Neural cell (in vitro differentiated cells): Measurements from ENCODE around the gene SCGB2B2.

Experiments used
- EP300 ChIP-seq: fragments of 450-650 bp; conservative IDR thresholded peaks from 2 replicates; pipeline ENCODE4 v1.6.1; 2014; ENCODE audit warnings: antibody characterized with exemption, mild to moderate bottlenecking, moderate library complexity; ENCODE audit not compliant: poor library complexity, severe bottlenecking
- EZH2 ChIP-seq: fragments of 200-600, 300-800 bp; shearing (Covaris generic), sonication (generic); IDR thresholded peaks from 2 replicates; pipeline ENCODE4 v1.6.1; 2014; ENCODE audit warnings: antibody characterized with exemption, low read length, borderline replicate concordance, mild to moderate bottlenecking; ENCODE audit not compliant: insufficient read depth, poor library complexity, severe bottlenecking
- MXI1 ChIP-seq: fragments of 450-650 bp; conservative IDR thresholded peaks from 2 replicates; pipeline ENCODE4 v1.6.1; 2014; ENCODE audit warnings: antibody characterized with exemption, mild to moderate bottlenecking; ENCODE audit not compliant: poor library complexity, severe bottlenecking
- SMC3 ChIP-seq: fragments of 450-650 bp; conservative IDR thresholded peaks from 2 replicates; pipeline ENCODE4 v1.6.1; 2014; ENCODE audit warnings: antibody characterized with exemption, mild to moderate bottlenecking, moderate library complexity; ENCODE audit not compliant: poor library complexity
- TF ChIP-seq, protein P1 (sequence below): fragments of 450-650 bp; IDR thresholded peaks from 2 replicates; pipeline ENCODE4 v1.5.1; 2014; ENCODE audit warnings: antibody characterized with exemption, mild to moderate bottlenecking, moderate library complexity; ENCODE audit not compliant: poor library complexity, severe bottlenecking

DNA sequence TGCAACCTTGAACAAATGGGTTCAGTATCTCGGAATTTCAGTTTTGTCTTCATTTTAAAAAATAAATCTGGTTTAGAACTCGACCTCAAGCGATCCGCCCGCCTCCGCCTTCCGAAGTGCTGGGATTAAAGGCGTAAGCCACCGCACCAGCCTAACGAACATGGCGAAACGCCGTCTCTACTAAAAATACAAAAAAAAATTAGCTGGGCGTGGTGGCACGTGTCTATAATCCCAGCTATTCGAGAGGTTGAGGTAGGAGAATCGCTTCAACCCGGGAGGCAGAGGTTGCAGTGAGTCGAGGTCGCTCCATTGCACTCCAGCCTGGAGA, 1.1 kb upstream of the SCGB2B2 start:
- TF ChIP-seq, protein P1, sequence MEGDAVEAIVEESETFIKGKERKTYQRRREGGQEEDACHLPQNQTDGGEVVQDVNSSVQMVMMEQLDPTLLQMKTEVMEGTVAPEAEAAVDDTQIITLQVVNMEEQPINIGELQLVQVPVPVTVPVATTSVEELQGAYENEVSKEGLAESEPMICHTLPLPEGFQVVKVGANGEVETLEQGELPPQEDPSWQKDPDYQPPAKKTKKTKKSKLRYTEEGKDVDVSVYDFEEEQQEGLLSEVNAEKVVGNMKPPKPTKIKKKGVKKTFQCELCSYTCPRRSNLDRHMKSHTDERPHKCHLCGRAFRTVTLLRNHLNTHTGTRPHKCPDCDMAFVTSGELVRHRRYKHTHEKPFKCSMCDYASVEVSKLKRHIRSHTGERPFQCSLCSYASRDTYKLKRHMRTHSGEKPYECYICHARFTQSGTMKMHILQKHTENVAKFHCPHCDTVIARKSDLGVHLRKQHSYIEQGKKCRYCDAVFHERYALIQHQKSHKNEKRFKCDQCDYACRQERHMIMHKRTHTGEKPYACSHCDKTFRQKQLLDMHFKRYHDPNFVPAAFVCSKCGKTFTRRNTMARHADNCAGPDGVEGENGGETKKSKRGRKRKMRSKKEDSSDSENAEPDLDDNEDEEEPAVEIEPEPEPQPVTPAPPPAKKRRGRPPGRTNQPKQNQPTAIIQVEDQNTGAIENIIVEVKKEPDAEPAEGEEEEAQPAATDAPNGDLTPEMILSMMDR = no peak
- no peak for TF ChIP-seq EZH2
- TF ChIP-seq EP300 = no peak
- no peak for TF ChIP-seq MXI1
- no peak for TF ChIP-seq SMC3
